Spinal cord (tissue), 10 donors: Measurements from ENCODE around the gene ANKS4B. TPM values are rescaled to one million over a fixed set of nuclear protein-coding genes. Genes with fewer than 3 reads are reported as not detected.
"Not testable (repeated sequence)": the region's sequence is repeated elsewhere in the genome, so short reads cannot be mapped to it uniquely, and the experiment has no call there.

Source experiments
- DNase-seq, 6 donors: peaks; one replicate each; pipeline versions ENCODE4 v3.0.0 to v3.0.0-alpha.2; 2013 to 2015; ENCODE audit warnings: low spot score in 6 of 6, low read depth in 4 of 6
- H3K27ac ChIP-seq: one replicate; pipeline ENCODE4 v1.5.1; 2013; ENCODE audit warnings: low read depth, low read length, control low read depth
- H3K27me3 ChIP-seq: one replicate; pipeline ENCODE4 v1.6.1; 2013; ENCODE audit warnings: low read length; ENCODE audit not compliant: control insufficient read depth, insufficient read depth
- H3K36me3 ChIP-seq: one replicate; pipeline ENCODE4 v1.6.1; 2013; ENCODE audit warnings: low read length; ENCODE audit not compliant: control insufficient read depth, insufficient read depth
- H3K4me1 ChIP-seq: one replicate; pipeline ENCODE4 v1.6.1; 2013; ENCODE audit warnings: low read length; ENCODE audit not compliant: control insufficient read depth, insufficient read depth
- H3K4me3 ChIP-seq: one replicate; pipeline ENCODE4 v1.5.1; 2013; ENCODE audit warnings: low read depth, low read length, control low read depth
- H3K9me3 ChIP-seq: one replicate; pipeline ENCODE4 v1.6.1; 2013; ENCODE audit warnings: low read length; ENCODE audit not compliant: control insufficient read depth, insufficient read depth
- WGBS: methylation state at CpG from one replicate; pipeline ENCODE4 v1.1.5; 2013; ENCODE audit warnings: missing lambda C conversion rate; ENCODE audit not compliant: insufficient coverage; 5-methylcytosine and 5-hydroxymethylcytosine counted together
- polyA plus RNA-seq, 2 donors: library from polyadenylated mRNA; unstranded; fragments of 120-200 nt; gene quantifications; one replicate each; pipeline ENCODE4 v1.2.1, GENCODE V29; 2013; ENCODE audit not compliant: insufficient read length in 2 of 2
- total RNA-seq, 2 donors: library from RNA; depleted of rRNA in 1 of 2; stranded (reverse); fragments of 120-200 nt in 1 of 2; fragments of >200 nt in 1 of 2; gene quantifications; one replicate each; pipeline versions ENCODE4 v1.2.3 to v1.2.4, GENCODE V29; 2013 to 2014
- donor health status: healthy.

Gene ANKS4B
- total and polyA plus RNA-seq, 4 donors, result 0.11 to 0.16 (median 0.11) TPM; not detected in 1

- H3K9me3 ChIP-seq, result no peaks in the 10 kb centered on the region
- no peak overlapping the region for H3K27ac ChIP-seq
- peak in 4 of 6 donors; percentile 5 to 50 (median 38) for DNase-seq
- no peak overlapping the region for H3K4me3 ChIP-seq
- 25% methylated on average over 5 of the region's 6 CpGs for WGBS
- no peaks in the 10 kb centered on the region for H3K27me3 ChIP-seq
- H3K4me1 ChIP-seq, result no peaks in the 10 kb centered on the region
- no peaks in the 10 kb centered on the region for H3K36me3 ChIP-seq
These were observed 38.7 kb upstream of the ANKS4B start for GRCh38 chr16:21194771-21195301.

GRCh38 chr16:21195330-21195729 is 38.2 kb upstream of the ANKS4B start:
- not testable (repeated sequence) for H3K9me3 ChIP-seq, H3K4me1 ChIP-seq, H3K27ac ChIP-seq, H3K27me3 ChIP-seq, H3K36me3 ChIP-seq, H3K4me3 ChIP-seq, DNase-seq
- 96% methylated on average over 4 of the region's 8 CpGs for WGBS

- Histone ChIP-seq H3K9me3 (no peaks in the 10 kb centered on the region), H3K36me3 (no peaks in the 10 kb centered on the region), H3K4me3 (no peak overlapping the region), H3K4me1 (no peaks in the 10 kb centered on the region), H3K27me3 (no peaks in the 10 kb centered on the region), H3K27ac (no peak overlapping the region)
- no CpG with 5 or more reads among the region's 1 CpG for WGBS
- no peak for DNase-seq
These were observed 36.4 kb upstream of the ANKS4B start for GRCh38 chr16:21197112-21197511.

GRCh38 chr16:21197621-21198020 is 35.9 kb upstream of the ANKS4B start:
- no peaks in the 10 kb centered on the region for H3K9me3 ChIP-seq
- H3K4me3 ChIP-seq, result no peak overlapping the region
- no peak for DNase-seq

GRCh38 chr16:21199607-21200218 is 33.8 kb upstream of the ANKS4B start:
- Histone ChIP-seq H3K9me3 (no peaks in the 10 kb centered on the region), H3K36me3 (no peaks in the 10 kb centered on the region), H3K27ac (no peak overlapping the region), H3K4me1 (no peaks in the 10 kb centered on the region), H3K27me3 (no peaks in the 10 kb centered on the region), H3K4me3 (no peak overlapping the region)
- DNase-seq, result no peak
- 87% methylated on average over 4 of the region's 5 CpGs for WGBS

More at GRCh38 chr16:21197621-21198020, 35.9 kb upstream of the ANKS4B start:
- 77% methylated on average over 2 of the region's 3 CpGs for WGBS
- Histone ChIP-seq H3K27ac (no peak overlapping the region), H3K4me1 (no peaks in the 10 kb centered on the region), H3K27me3 (no peaks in the 10 kb centered on the region), H3K36me3 (no peaks in the 10 kb centered on the region)

- Histone ChIP-seq H3K27me3 (no peaks in the 10 kb centered on the region), H3K4me3 (no peak overlapping the region), H3K27ac (no peak overlapping the region), H3K9me3 (no peaks in the 10 kb centered on the region), H3K4me1 (no peaks in the 10 kb centered on the region), H3K36me3 (no peaks in the 10 kb centered on the region)
- 64% methylated on average over 6 of the region's 7 CpGs for WGBS
- DNase-seq, result no peak
These were observed 30.2 kb upstream of the ANKS4B start for GRCh38 chr16:21203155-21203797.

GRCh38 chr16:21205303-21205702 is 28.2 kb upstream of the ANKS4B start:
- Histone ChIP-seq H3K4me3 (no peak overlapping the region), H3K9me3 (no peaks in the 10 kb centered on the region), H3K27ac (no peak overlapping the region), H3K27me3 (no peaks in the 10 kb centered on the region), H3K4me1 (no peaks in the 10 kb centered on the region), H3K36me3 (no peaks in the 10 kb centered on the region)
- DNase-seq, result no peak

- Histone ChIP-seq H3K36me3 (no peaks in the 10 kb centered on the region), H3K9me3 (no peaks in the 10 kb centered on the region), H3K4me3 (no peak overlapping the region), H3K27ac (no peak overlapping the region), H3K4me1 (no peaks in the 10 kb centered on the region), H3K27me3 (no peaks in the 10 kb centered on the region)
- WGBS, result 90% methylated on average over 4 of the region's 4 CpGs
- DNase-seq, result no peak
These were observed 26.9 kb upstream of the ANKS4B start for GRCh38 chr16:21206550-21206949.

GRCh38 chr16:21208446-21209230 is 24.9 kb upstream of the ANKS4B start:
- Histone ChIP-seq H3K27me3 (no peaks in the 10 kb centered on the region), H3K36me3 (no peaks in the 10 kb centered on the region), H3K27ac (no peak overlapping the region), H3K4me3 (no peak overlapping the region), H3K4me1 (no peaks in the 10 kb centered on the region), H3K9me3 (no peaks in the 10 kb centered on the region)
- no peak for DNase-seq
- WGBS, result 38% methylated on average over 1 of the region's 2 CpGs
